Immature natural killer cell (primary cell): Measurements from ENCODE around the gene DAPK1. TPM values are rescaled to one million over a fixed set of nuclear protein-coding genes. Genes with fewer than 3 reads are reported as not detected.

Experiments
- DNase-seq, 3 donors: peaks; one replicate each; pipeline ENCODE4 v3.0.0; 2022; ENCODE audit warnings: mixed read lengths in 1 of 3
- H3K27ac Mint-ChIP-seq, 6 donors: one replicate each; pipeline ENCODE4 v1.8.0; 2020; ENCODE audit warnings: mixed read lengths in 6 of 6, mild to moderate bottlenecking in 5 of 6, inconsistent platforms in 4 of 6, moderate library complexity in 3 of 6
- H3K27me3 Mint-ChIP-seq, 3 donors: one replicate each; pipeline ENCODE4 v1.8.0; 2020 to 2021; ENCODE audit warnings: low read depth in 3 of 3, mild to moderate bottlenecking in 3 of 3, mixed read lengths in 3 of 3, moderate library complexity in 3 of 3, inconsistent platforms in 1 of 3
- H3K36me3 Mint-ChIP-seq, 3 donors: one replicate each; pipeline ENCODE4 v1.8.0; 2020; ENCODE audit warnings: mixed read lengths in 3 of 3, inconsistent platforms in 2 of 3, mild to moderate bottlenecking in 2 of 3
- H3K4me1 Mint-ChIP-seq, 2 donors: one replicate each; pipeline ENCODE4 v1.8.0; 2020; ENCODE audit warnings: inconsistent platforms in 2 of 2, mild to moderate bottlenecking in 2 of 2, mixed read lengths in 2 of 2, moderate library complexity in 1 of 2
- H3K4me3 Mint-ChIP-seq, 5 donors: one replicate each; pipeline ENCODE4 v1.8.0; 2020; ENCODE audit warnings: mild to moderate bottlenecking in 5 of 5, mixed read lengths in 5 of 5, inconsistent platforms in 3 of 5, moderate library complexity in 3 of 5
- H3K9me3 Mint-ChIP-seq, 6 donors: one replicate each; pipeline ENCODE4 v1.8.0; 2020; ENCODE audit warnings: mild to moderate bottlenecking in 6 of 6, mixed read lengths in 6 of 6, inconsistent platforms in 4 of 6, moderate library complexity in 3 of 6
- polyA plus RNA-seq, 3 donors: library from polyadenylated mRNA; unstranded; fragments of 300-500 nt; fragmentation: Illumina TruSeq; gene quantifications; one replicate each; pipeline ENCODE4 v1.2.3, GENCODE V29; 2021

The DAPK1 gene
- polyA plus RNA-seq, 3 donors from 2014 or later = 0.82 to 1.3 TPM; not detected in 1

- no peaks in the 10 kb centered on the region for H3K4me1 Mint-ChIP-seq
- H3K4me3 Mint-ChIP-seq = no peak overlapping the region
- H3K9me3 Mint-ChIP-seq = no peaks in the 10 kb centered on the region
- H3K27ac Mint-ChIP-seq = no peak overlapping the region
- no peak for DNase-seq
- no peaks in the 10 kb centered on the region for H3K36me3 Mint-ChIP-seq
- H3K27me3 Mint-ChIP-seq = peaks cover 1 to 4% (median 2%) of the 10 kb centered on the region in 3 donors
Measured at GRCh38 chr9:87594662-87595061, 97.0 kb downstream of the DAPK1 start.

- H3K9me3 Mint-ChIP-seq = no peaks in the 10 kb centered on the region
- H3K4me1 Mint-ChIP-seq = no peaks in the 10 kb centered on the region
- H3K27ac Mint-ChIP-seq = no peak overlapping the region
- no peak for DNase-seq
- no peak overlapping the region for H3K4me3 Mint-ChIP-seq
- no peaks in the 10 kb centered on the region for H3K36me3 Mint-ChIP-seq
- H3K27me3 Mint-ChIP-seq = peaks cover 1 to 4% (median 2%) of the 10 kb centered on the region in 3 donors
Measured at GRCh38 chr9:87595610-87596009, 97.9 kb downstream of the DAPK1 start.

GRCh38 chr9:87596862-87597261 lies 99.2 kb downstream of the DAPK1 start:
- Mint-ChIP-seq H3K27ac (no peak overlapping the region), H3K27me3 (peaks cover 1 to 3% (median 2%) of the 10 kb centered on the region in 3 donors), H3K4me3 (no peak overlapping the region), H3K36me3 (no peaks in the 10 kb centered on the region), H3K4me1 (no peaks in the 10 kb centered on the region), H3K9me3 (no peaks in the 10 kb centered on the region)
- no peak for DNase-seq

GRCh38 chr9:87597710-87598443 lies 100.2 kb downstream of the DAPK1 start:
- Mint-ChIP-seq H3K9me3 (no peaks in the 10 kb centered on the region), H3K36me3 (no peaks in the 10 kb centered on the region), H3K4me1 (no peaks in the 10 kb centered on the region), H3K4me3 (no peak overlapping the region), H3K27ac (no peak overlapping the region), H3K27me3 (peaks cover 1 to 4% (median 2%) of the 10 kb centered on the region in 3 donors)
- DNase-seq = no peak

- no peak for DNase-seq
- no peaks in the 10 kb centered on the region for H3K36me3 Mint-ChIP-seq
- H3K9me3 Mint-ChIP-seq = no peaks in the 10 kb centered on the region
- H3K4me3 Mint-ChIP-seq = no peak overlapping the region
- peaks cover 3 to 7% (median 4%) of the 10 kb centered on the region in 3 donors for H3K27me3 Mint-ChIP-seq
- peaks cover 0 to 2% of the 10 kb centered on the region in 2 donors for H3K4me1 Mint-ChIP-seq
- H3K27ac Mint-ChIP-seq = no peak overlapping the region
Measured at GRCh38 chr9:87599901-87600610, 102.4 kb downstream of the DAPK1 start.

GRCh38 chr9:87601176-87601575 lies 103.5 kb downstream of the DAPK1 start:
- Mint-ChIP-seq H3K27me3 (peaks cover 3 to 7% (median 4%) of the 10 kb centered on the region in 3 donors), H3K4me3 (no peak overlapping the region), H3K9me3 (no peaks in the 10 kb centered on the region), H3K4me1 (peaks cover 0 to 2% of the 10 kb centered on the region in 2 donors), H3K27ac (no peak overlapping the region), H3K36me3 (no peaks in the 10 kb centered on the region)
- DNase-seq = no peak

- Mint-ChIP-seq H3K36me3 (no peaks in the 10 kb centered on the region), H3K4me1 (peaks cover 0 to 2% of the 10 kb centered on the region in 2 donors), H3K4me3 (no peak overlapping the region), H3K27me3 (peaks cover 3 to 6% (median 4%) of the 10 kb centered on the region in 3 donors), H3K27ac (no peak overlapping the region), H3K9me3 (no peaks in the 10 kb centered on the region)
- no peak for DNase-seq
Measured at GRCh38 chr9:87601595-87601994, 103.9 kb downstream of the DAPK1 start.

- Mint-ChIP-seq H3K4me1 (peaks cover 0 to 2% of the 10 kb centered on the region in 2 donors), H3K27ac (no peak overlapping the region), H3K36me3 (no peaks in the 10 kb centered on the region), H3K4me3 (no peak overlapping the region), H3K27me3 (peaks cover 3 to 6% (median 4%) of the 10 kb centered on the region in 3 donors), H3K9me3 (no peaks in the 10 kb centered on the region)
- no peak for DNase-seq
Measured at GRCh38 chr9:87602933-87603643, 105.4 kb downstream of the DAPK1 start.

- H3K36me3 Mint-ChIP-seq = no peaks in the 10 kb centered on the region
- peaks cover 0 to 2% of the 10 kb centered on the region in 2 donors for H3K4me1 Mint-ChIP-seq
- DNase-seq = no peak
- H3K9me3 Mint-ChIP-seq = no peaks in the 10 kb centered on the region
- no peak overlapping the region for H3K27ac Mint-ChIP-seq
- peaks cover 3 to 6% (median 4%) of the 10 kb centered on the region in 3 donors for H3K27me3 Mint-ChIP-seq
- H3K4me3 Mint-ChIP-seq = no peak overlapping the region
Measured at GRCh38 chr9:87603854-87604490, 106.3 kb downstream of the DAPK1 start.

- DNase-seq = no peak
- H3K27ac Mint-ChIP-seq = peak overlapping the region in 1 of 6 donors; percentile 43
- peak overlapping the region in 1 of 5 donors; percentile 10 for H3K4me3 Mint-ChIP-seq
- H3K36me3 Mint-ChIP-seq = no peaks in the 10 kb centered on the region
- peaks cover 0 to 2% of the 10 kb centered on the region in 2 donors for H3K4me1 Mint-ChIP-seq
- H3K9me3 Mint-ChIP-seq = no peaks in the 10 kb centered on the region
- peaks cover 4 to 6% (median 6%) of the 10 kb centered on the region in 3 donors for H3K27me3 Mint-ChIP-seq
Measured at GRCh38 chr9:87604886-87605588, 107.4 kb downstream of the DAPK1 start.

- Mint-ChIP-seq H3K4me3 (peak overlapping the region in 1 of 5 donors; percentile 10), H3K36me3 (no peaks in the 10 kb centered on the region), H3K27ac (no peak overlapping the region), H3K4me1 (peaks cover 0 to 2% of the 10 kb centered on the region in 2 donors), H3K27me3 (peaks cover 4 to 6% (median 6%) of the 10 kb centered on the region in 3 donors), H3K9me3 (no peaks in the 10 kb centered on the region)
- DNase-seq = no peak
Measured at GRCh38 chr9:87605676-87606075, 108.0 kb downstream of the DAPK1 start.

GRCh38 chr9:87606841-87607521 lies 109.3 kb downstream of the DAPK1 start:
- Mint-ChIP-seq H3K27ac (peak overlapping the region in 1 of 6 donors; percentile 18), H3K4me1 (peaks cover 0 to 2% of the 10 kb centered on the region in 2 donors), H3K4me3 (no peak overlapping the region), H3K9me3 (no peaks in the 10 kb centered on the region), H3K36me3 (no peaks in the 10 kb centered on the region), H3K27me3 (peaks cover 2 to 6% (median 6%) of the 10 kb centered on the region in 3 donors)
- DNase-seq = no peak
